Fibroblast of skin of scalp (primary cell): ENCODE data around the gene CGB2.
A peak's percentile ranks its signal among the peaks of the same experiment; 100 is the strongest.
"Not testable (repeated sequence)": the region's sequence is repeated elsewhere in the genome, so short reads cannot be mapped to it uniquely, and the experiment has no call there.

Experiments
- DNase-seq: peaks from one replicate; pipeline ENCODE4 v3.0.0-alpha.2; 2013

Gene CGB2

DNA sequence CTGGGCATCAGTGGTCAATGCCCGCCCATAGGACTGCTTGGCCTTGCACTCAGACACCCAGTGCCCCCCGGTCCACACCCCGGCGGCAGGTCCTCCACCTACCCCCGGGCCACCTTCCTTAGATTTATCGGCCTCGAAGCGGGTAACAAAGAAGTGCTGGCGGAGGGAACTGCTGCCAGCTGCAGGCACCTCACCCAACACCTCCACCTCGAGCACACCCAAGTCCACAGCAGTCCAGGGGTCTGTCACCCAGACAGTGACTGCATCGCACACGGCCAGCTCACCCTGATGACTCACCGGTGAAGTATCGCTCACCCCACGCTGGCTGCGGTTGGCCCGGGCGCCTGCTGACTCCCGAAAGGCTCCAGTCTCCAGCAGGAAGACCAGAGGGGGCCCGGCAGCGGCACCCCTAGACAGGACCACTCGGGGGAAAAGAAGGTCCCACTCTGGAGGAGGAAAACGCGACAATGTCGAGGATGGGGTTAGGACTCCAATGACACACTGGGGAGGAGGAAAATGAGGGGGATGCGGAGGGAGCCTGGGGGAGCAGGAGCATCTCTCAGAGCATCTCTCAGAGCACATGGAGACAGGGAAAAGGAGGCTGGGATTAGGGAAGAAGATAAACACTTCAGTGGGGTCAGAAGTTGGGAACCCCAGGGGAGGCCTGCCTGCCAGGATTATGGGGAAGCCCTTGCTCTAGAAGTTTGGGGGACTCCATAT is 7.0 kb downstream of the CGB2 start:
- peak; percentile 72 for DNase-seq

DNA sequence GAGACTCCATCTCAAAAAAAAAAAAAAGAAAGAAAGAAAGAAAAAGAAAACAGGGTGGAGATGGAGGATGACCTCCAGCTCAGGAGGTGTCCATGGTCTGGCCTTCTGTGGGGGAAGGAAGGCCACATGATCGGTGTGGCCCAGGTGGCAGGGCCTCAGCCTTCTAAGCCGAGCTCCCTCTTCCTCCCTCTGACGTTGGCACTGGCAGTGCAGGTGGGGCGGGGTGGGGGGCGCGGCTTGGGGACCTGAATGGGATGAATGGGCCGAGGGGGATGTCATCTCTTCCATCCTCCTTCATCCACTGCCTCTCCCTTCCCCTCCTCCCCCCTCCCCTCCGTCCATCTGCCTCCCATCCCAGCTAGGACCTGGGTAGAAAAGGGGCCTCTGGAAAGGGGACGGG is 8.0 kb downstream of the CGB2 start:
- not testable (repeated sequence) for DNase-seq

DNA sequence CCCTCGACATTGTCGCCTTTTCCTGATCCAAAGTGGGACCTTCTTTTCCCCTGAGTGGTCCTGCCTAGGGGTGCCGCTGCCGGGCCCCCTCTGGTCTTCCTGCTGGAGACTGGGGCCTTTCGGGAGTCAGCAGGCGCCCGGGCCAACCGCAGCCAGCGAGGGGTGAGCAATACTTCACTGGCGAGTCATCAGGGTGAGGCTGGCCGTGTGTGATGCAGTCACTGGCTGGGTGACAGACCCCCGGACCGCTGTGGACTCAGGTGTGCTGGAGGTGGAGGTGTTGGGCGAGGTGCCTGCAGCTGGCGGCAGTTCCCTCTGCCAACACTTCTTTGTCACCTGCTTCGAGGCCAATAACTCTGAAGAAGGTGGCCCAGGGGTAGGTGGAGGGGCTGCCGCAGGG is 10.5 kb downstream of the CGB2 start:
- DNase-seq, result peak; percentile 34

DNA sequence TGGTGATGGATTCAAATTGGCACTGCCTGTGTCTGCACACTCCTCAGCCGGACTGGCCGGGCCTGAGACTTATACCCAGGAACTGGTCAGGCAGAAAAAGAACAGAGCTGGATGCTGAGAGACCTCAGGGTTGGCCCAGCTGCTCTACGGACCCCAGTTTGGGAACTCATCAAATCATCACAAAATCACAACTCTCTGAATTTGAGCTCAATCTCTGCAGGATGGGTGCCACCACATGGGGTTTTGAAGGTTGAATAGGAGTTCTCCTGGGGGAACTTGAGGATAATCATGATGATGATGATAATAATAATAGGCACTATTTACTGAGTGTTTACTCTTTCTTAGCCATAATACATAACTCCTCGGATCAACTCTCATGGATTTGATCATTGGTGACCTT is 11.0 kb downstream of the CGB2 start:
- not testable (repeated sequence) for DNase-seq

DNA sequence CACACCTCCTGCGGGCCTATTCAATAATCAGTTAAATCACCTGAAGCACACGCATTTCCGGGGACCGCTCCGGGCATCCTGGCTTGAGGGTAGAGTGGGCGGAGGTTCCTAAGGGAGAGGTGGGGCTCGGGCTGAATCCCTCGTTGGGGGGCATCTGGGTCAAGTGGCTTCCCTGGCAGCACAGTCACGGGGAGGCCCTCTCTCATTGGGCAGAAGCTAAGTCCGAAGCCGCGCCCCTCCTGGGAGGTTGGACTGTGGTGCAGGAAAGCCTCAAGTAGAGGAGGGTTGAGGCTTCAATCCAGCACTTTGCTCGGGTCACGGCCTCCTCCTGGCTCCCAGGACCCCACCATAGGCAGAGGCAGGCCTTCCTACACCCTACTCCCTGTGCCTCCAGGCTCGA is 11.9 kb downstream of the CGB2 start, which contains the start of gene CGB5:
Gene CGB5, plus strand, starts transcription at position 301 of the 400 bp plus-strand sequence. CDS start 362 bp downstream, outside the sequence.
- DNase-seq, result not testable (repeated sequence)

DNA sequence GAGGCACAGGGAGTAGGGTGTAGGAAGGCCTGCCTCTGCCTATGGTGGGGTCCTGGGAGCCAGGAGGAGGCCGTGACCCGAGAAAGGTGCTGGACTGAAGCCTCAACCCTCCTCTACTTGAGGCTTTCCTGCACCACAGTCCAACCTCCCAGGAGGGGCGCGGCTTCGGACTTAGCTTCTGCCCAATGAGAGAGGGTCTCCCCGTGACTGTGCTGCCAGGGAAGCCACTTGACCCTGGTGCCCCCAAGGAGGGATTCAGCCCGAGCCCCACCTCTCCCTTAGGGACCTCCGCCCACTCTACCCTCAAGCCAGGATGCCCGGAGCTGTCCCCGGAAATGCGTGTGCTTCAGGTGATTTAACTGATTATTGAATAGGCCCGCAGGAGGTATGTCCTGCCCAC is 17.3 kb downstream of the CGB2 start, which contains the start of gene CGB8:
Gene CGB8, minus strand, starts transcription at position 101 of the 400 bp plus-strand sequence. CDS start 372 bp downstream, outside the sequence.
- DNase-seq, result not testable (repeated sequence)

DNA sequence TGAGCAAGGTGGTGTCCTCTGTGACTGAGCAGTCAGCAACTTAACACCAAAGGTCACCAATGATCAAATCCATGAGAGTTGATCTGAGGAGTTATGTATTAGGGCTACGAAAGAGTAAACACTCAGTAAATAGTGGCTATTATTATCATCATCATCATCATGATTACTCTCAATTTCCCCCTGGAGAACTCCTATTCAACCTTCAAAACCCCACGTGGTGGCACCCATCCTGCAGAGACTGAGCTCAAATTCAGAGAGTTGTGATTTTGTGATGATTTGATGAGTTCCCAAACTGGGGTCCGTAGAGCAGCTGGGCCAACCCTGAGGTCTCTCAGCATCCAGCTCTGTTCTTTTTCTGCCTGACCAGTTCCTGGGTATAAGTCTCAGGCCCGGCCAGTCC is 18.1 kb downstream of the CGB2 start:
- DNase-seq, result not testable (repeated sequence)

DNA sequence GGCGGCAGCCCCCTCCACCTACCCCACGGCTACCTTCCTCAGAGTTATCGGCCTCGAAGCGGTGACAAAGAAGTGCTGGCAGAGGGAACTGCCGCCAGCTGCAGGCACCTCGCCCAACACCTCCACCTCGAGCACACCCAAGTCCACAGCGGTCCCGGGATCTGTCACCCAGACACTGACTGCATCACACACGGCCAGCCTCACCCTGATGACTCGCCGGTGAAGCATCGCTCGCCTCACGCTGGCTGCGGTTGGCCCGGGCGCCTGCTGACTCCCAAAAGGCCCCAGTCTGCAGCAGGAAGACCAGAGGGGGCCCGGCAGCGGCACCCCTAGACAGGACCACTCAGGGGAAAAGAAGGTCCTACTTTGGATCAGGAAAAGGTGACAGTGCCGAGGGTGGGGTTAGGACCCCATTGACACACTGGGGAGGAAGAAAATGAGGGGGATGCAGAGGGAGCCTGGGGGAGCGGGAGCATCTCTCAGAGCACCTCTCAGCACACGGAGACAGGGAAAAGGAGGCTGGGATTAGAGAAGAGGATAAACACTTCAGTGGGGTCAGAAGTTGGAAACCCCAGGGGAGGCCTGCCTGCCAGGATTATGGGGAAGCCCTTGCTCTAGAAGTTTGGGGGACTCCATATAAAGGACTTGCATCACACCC is 18.8 kb downstream of the CGB2 start:
- peak; percentile 73 for DNase-seq

DNA sequence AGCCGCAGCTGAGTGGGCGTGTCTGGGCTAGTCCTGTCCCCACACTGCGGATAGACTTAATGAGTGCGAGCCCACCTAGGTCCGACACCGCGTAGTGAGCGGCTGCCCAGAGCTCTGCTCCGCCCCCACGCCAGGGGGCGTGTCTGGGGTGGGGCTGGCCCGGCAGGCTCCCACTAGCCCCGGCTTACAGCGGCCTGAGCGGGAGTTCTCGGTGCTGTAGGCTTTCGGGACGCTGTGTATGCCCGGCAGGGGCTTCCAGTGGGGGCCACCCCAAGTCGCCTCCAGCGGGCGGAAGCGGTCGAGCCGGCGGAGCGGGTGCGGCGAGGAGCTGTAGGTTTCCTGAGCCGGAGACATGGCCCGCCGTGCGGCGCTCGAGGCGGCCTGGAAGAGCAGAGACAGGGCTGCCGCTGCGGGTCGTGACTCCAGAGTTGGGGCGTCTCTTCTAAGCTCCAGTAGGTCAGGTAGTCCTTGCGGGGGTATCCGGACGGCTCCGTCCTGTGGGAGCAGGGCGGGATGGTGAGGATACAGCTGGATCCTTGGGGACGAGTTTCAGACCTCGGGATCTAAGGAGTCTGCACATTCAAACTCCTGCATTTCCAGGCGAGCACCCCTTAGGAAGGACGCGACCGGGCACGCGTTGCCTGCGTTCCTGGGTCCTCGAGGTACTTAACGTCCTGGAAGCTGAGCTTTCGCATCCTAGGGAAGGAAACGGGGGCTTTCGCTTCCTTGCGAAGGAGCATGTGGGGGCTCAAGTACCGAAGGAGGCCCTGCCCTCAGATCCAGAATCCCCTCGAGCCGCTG is 24.6 kb downstream of the CGB2 start:
- DNase-seq, result peak; percentile 55

DNA sequence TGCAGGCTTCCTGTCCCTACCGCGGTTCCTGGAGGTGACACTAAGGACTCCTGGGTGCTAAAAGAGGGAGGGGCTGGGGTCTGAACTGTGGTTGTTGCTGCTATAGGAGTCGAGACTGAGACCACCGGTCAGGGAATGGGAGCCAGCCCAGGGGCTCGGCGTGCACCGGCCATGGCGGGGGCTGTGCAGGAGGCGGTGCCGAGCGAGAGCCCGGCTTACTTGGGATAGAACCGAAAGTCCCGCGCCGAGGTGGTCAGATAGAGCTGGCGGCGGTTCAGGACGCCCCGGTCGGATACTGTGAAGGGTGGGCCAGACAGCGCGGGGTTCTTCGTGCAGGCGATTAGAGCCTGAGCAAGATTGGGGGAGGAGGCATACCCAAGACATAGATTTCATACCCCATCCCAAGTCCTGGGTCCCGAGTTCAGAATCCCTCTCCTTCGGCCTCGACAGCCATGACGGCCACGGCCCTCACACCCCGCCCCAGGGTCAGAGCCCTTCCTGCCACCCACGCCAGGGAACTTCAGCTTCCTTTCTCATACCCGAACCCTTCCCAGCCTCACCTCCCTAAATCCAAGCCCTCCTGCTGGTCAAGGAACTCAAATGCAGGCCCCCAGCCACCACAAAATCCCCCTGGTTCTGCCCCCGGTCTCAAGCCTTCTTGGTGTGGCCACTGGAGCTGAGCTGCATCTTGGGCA is 25.4 kb downstream of the CGB2 start:
- DNase-seq, result not testable (repeated sequence)

DNA sequence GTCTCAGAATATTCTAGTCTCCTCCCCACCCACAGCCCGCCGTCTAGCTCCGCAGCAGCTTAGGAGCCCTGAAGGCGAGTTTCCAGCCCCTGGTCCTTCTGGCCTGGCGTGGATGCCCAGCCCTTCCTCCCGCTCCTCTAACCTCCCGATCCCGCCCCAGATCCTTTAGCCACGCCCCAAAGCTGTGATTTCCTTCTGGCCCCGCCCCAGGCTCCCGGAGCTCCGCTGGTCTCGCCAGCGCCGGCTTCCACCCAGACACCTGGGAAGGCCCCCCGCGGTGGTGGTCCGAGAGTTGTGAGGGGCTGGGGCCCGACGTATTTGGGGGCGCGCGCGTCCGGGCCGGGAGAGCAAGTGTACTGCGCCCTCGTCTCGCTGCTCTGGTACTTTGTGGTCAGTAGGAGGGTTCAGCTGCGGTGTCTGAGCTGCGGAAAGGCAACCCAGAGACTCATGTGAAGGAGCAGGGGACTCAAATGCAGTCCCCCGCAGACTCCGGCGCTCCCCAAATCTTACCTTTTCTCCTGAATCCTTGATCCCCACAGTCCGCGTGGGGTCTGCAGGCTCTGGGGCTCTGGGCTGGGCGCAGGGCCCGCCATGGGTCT is 26.0 kb downstream of the CGB2 start, which contains the start of gene CGB7:
Gene CGB7, minus strand, starts transcription at position 114 of the 599 bp plus-strand sequence. CDS start 2,374 bp downstream, outside the sequence.
- peak; percentile 61 for DNase-seq

DNA sequence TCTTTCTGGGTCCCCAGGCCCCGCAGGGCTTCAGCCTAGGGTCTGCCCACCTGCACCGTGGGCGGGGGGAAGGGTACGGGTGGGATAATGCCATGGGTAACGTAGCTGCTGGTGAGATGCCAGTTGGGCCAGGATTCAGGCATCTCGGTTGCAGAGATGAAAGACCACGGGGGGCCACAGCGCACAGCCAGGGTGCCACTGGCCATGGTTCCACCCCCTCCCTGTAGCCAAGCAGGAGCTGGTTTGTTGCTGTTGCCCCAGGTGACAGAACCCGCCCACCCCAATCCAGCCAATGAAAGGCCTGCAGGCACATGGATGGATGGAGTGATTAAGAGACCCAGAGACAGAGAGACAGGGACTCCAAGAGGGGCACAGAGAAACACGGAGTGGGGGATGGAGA is 26.9 kb downstream of the CGB2 start:
- DNase-seq, result peak; percentile 72

DNA sequence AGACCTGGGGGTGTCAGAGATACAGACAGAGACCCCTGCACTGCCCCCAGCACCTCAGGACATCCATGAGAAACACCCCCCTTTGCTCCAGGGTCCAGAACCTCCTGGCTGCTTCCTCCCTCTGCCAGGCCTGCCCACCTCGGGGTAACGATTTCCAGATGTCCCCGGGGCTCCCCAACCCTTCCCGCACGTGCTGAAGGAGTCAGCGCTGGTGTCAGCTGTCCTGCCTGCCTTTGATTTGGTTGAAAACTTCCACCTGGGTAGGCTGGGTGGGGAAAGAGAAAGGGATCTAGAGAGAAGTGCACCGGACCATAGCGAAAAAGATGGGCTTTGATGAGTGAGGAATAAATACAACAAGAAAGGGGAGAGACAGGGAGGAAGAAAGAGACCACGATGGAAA is 27.4 kb downstream of the CGB2 start:
- no peak for DNase-seq

DNA sequence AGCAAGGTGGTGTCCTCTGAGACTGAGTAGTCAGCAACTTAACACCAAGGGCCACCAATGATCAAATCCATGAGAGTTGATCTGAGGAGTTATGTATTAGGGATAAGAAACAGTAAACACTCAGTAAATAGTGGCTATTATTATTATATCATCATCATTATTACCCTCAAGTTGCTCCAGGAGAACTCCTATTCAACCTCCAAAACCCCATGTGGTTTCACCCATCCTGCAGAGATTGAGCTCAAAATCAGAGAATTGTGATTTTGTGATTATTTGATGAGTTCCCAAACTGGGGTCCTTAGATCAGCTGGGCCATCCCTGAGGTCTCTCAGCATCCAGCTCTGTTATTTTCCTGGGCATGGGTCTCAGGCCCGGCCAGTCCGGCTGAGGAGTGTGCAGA is 29.3 kb downstream of the CGB2 start:
- DNase-seq, result no peak

DNA sequence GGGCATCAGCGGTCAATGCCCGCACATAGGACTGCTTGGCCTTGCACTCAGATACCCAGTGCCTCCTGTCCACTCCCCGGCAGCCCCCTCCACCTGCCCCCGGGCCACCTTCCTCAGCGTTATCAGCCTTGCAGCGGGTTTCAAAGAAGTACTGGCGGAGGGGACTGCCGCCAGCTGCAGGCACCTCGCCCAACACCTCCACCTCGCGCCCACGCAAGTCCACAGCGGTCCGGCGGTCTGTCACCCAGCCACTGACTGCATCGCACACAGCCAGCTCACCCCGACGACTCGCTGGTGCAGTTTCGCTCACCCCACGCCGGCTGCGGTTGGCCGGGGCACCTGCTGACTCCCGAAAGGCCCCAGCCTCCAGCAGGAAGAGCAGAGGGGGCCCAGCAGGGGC is 29.8 kb downstream of the CGB2 start:
- DNase-seq, result no peak

DNA sequence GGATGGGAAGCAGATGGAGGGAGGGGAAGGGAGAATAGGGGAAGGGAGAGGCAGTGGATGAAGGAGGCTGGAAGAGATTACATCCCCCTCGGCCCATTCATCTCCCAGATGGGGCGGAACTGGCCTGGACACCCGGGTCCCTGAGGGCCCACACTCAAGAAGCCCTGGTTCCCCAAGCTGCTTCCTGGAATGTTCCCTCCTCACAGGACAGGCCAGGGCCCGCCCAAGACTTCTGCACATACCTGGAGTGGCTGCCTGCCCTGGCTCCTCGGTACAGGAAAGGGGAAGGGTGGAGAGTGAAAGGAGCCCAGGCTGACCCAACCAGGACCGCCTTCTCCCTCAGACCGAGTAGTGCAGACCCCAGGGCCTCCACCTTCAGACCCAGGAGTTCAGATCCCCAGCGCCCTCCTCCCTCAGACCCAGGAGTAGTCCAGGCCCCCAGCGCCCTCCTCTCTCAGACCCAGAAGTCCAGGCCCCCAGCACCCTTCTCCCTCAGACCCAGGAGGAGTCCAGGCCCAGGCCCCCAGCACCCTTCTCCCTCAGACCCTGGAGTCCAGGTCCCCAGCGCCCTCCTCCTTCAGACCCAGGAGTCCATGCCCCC is 32.4 kb downstream of the CGB2 start:
- DNase-seq, result no peak

DNA sequence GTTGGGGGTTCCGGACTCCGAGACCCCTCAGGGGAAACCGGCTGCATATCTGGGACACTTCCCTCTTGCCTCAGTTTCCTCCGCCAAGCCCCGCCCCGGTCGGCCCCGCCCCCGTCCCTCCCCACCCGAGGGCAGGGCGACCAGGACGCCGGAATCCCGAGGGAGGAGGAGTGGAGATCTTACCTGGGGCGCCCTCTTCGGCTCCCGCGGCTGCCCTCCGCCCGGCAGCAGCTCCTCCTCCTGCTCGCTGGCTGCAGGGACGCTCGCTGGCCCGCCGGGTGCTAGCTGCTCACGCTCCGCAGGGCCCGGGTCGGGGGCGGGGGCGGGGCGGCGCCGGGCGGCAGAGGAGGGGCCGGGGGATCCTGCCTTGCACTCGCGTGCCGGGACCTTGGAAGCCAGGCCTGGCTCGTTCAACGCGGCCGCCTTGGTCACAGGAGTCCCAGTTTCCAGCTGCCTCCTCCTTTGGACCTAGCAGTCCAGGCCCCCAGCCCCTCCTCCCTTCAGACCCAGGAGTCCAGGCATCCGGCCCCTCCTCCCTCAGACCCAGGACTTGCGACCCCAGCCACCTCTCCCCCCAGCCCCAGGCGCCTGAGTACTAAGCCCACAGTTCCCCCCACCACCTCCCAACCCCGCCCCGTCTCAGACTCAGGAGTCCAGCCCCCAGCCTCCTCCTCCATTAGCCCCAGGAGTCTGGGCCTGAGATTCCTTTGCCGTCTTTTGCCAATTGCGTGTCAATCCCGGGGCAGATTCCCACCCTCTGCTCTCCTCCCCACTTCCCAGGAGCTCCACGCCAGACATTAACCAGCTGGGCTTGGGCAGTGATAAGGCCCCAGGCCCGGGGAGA is 33.3 kb downstream of the CGB2 start, which contains the start of gene NTF4:
Gene NTF4, minus strand, starts transcription at position 51 of the 844 bp plus-strand sequence. CDS start 2,821 bp downstream, outside the sequence.
- peak; percentile 54 for DNase-seq

DNA sequence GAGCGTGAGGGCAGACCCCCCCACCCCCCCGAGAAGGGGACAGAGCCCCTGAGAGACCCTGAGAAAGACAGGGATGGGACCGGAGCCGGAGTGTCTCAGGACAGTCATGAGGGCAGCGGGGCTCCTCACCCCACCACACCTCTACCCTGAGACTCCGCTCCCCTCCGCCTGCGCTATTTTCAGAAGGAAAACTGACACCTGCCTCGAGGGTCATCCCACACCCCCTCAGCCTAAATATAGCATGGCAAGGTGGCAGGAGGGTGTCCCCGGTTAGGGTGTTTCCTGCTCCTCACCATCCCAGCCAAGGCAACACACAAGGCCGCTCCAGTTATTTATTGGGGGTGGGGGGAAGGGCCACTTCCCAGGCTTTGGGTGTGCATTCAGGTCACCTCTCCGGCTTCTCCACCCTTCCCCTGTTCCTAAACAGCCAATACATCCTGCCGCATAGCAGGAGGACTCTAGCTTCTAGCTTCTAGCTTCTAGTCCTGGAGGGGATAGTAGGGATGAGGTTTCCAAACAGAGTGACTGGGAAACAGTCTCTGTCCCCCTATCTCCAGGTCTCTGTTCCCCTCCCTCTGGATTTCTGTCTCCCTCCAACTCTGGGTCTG is 34.3 kb downstream of the CGB2 start:
- no peak for DNase-seq

DNA sequence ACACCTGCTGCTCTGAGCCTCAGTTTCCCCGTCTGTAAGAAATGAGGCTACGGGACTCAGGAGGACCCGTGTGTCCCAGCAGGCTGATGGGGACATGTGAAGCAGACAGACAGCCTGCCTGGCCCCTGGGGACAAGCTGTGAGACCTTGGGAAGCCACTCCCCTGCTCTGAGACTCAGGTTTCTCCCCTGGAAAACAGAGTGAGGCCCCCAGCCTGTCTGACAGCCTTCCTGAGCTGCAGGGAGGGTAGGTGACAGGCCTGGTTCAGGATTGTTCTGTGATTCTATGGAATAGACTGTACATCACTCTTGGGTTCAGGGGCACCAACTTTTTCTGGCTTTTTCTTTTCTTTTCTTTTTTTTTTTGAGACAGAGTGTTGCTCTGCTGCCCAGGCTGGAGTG is 35.9 kb downstream of the CGB2 start:
- DNase-seq, result no peak

DNA sequence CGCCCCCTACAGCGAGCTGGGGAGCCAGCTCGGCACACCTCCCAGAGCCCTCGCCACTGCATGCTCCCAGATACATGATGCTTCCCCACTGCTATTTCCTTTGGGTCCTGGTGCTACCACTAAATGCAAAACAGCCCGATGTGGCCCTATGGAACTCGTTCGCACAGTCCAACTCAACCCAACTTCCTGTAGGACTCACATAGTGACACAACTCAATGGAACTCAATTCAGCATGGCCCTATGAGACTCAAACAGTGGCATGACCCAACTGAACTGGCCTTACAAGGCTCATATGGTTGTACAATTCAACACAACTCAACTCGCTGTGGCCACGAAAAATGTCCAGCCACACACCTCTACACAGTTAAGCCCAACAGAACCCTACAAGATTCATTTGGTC is 37.3 kb downstream of the CGB2 start:
- no peak for DNase-seq
